OCI-LY7 (cell line): ENCODE measurements around the gene ASB18. TPM values are rescaled to one million over a fixed set of nuclear protein-coding genes. Genes with fewer than 3 reads are reported as not detected.

Source experiments
- BruUV-seq: library from RNA; stranded (reverse); fragments of 400-500 nt; replicated peaks from 2 replicates; lab custom pipeline; 2021; lab: Mats Ljungman, UMichigan
- CTCF ChIA-PET: fragments of 300-600 bp; sonication (Branson Sonifier 250); formaldehyde crosslinking; loops from one replicate; lab custom pipeline; 2022; ENCODE audit warnings: antibody characterized with exemption; ENCODE audit not compliant: unreplicated experiment; lab: Charles Lee
- POLR2A ChIA-PET: fragments of 300-600 bp; sonication (Branson Sonifier 250); formaldehyde crosslinking; loops from one replicate; lab custom pipeline; 2022; ENCODE audit warnings: antibody characterized with exemption; lab: Charles Lee
- DNase-seq: peaks from one replicate; pipeline ENCODE4 v3.0.0-alpha.2; 2015; ENCODE audit warnings: low spot score
- H2AFZ ChIP-seq: fragments of 200-600 bp; sonication (generic), shearing (Covaris generic); 2 replicates; pipeline ENCODE4 v1.6.1; 2014; ENCODE audit warnings: mild to moderate bottlenecking, antibody characterized with exemption, low read length, moderate library complexity
- H3K27ac ChIP-seq: fragments of 200-600 bp; sonication (generic); 2 replicates; pipeline ENCODE4 v1.5.1; 2014; ENCODE audit warnings: mixed run types, low read depth, mild to moderate bottlenecking, moderate library complexity, low read length, inconsistent platforms; ENCODE audit not compliant: poor library complexity, severe bottlenecking
- H3K36me3 ChIP-seq: fragments of 200-600 bp; sonication (generic); 2 replicates; pipeline ENCODE4 v1.6.1; 2014; ENCODE audit warnings: mild to moderate bottlenecking, antibody characterized with exemption, low read length, moderate library complexity, mixed read lengths; ENCODE audit not compliant: insufficient read depth
- H3K4me1 ChIP-seq: fragments of 200-600 bp; sonication (generic); 2 replicates; pipeline ENCODE4 v1.5.1; 2014; ENCODE audit warnings: mild to moderate bottlenecking, low read length; ENCODE audit not compliant: insufficient read depth, poor library complexity, severe bottlenecking
- H3K4me2 ChIP-seq: fragments of 200-600 bp; sonication (generic); 2 replicates; pipeline ENCODE4 v1.6.1; 2014; ENCODE audit warnings: mild to moderate bottlenecking, low read length
- H3K4me3 ChIP-seq: fragments of 200-600 bp; sonication (generic); 2 replicates; pipeline ENCODE4 v1.5.1; 2014; ENCODE audit warnings: mild to moderate bottlenecking, low read depth, low read length; ENCODE audit not compliant: poor library complexity, severe bottlenecking
- H3K79me2 ChIP-seq: fragments of 200-600 bp; sonication (generic); 2 replicates; pipeline ENCODE4 v1.6.1; 2016; ENCODE audit warnings: low read depth, mild to moderate bottlenecking, low read length, moderate library complexity, mixed read lengths; ENCODE audit not compliant: insufficient read depth
- H3K9me2 ChIP-seq: fragments of 200-600 bp; sonication (generic); 2 replicates; pipeline ENCODE4 v1.6.1; 2016; ENCODE audit warnings: mild to moderate bottlenecking, low read length, mixed read lengths; ENCODE audit not compliant: insufficient read depth
- H3K9me3 ChIP-seq: fragments of 200-600 bp; sonication (generic); 2 replicates; pipeline ENCODE4 v1.6.1; 2014; ENCODE audit warnings: mild to moderate bottlenecking, mixed run types, low read length, mixed read lengths
- H4K20me1 ChIP-seq: fragments of 200-600 bp; sonication (generic); 2 replicates; pipeline ENCODE4 v1.6.1; 2014; ENCODE audit warnings: mild to moderate bottlenecking, antibody characterized with exemption, low read length, moderate library complexity, mixed read lengths; ENCODE audit not compliant: insufficient read depth
- EZH2phosphoT487 ChIP-seq: fragments of 200-600 bp; sonication (generic); IDR thresholded peaks from 2 replicates; pipeline ENCODE4 v1.6.1; 2018; ENCODE audit warnings: low read depth, borderline replicate concordance, mild to moderate bottlenecking, mixed run types, antibody characterized with exemption, low read length, moderate library complexity, mixed read lengths
- intact Hi-C: fragments of 100-400 bp; cut with micrococcal nuclease; formaldehyde crosslinking; loops from one replicate; pipeline ENCODE4 v1.10.0; 2022; ENCODE audit not compliant: unreplicated experiment
- small RNA-seq: library from RNA; depleted of rRNA; stranded (forward); fragments of <200 nt; gene quantifications from one replicate; pipeline ENCODE3, GENCODE V24; 2014
- total RNA-seq, 2 experiments: library from RNA; depleted of rRNA in 1 of 2; stranded (reverse); fragments of >200 nt in 1 of 2; shearing (Covaris generic) in 1 of 2; gene quantifications; 2 replicates each; pipeline ENCODE4 v1.2.3, GENCODE V29; 2014 to 2022
- TF ChIP-seq, protein P1 (sequence below): fragments of 200-600 bp; sonication (generic); conservative IDR thresholded peaks from 2 replicates; pipeline ENCODE4 v1.5.1; 2014; ENCODE audit warnings: mild to moderate bottlenecking, antibody characterized with exemption, low read length, moderate library complexity, mixed read lengths

ASB18 gene
- total RNA-seq, 2 experiments from 2014 or later: not detected

DNA sequence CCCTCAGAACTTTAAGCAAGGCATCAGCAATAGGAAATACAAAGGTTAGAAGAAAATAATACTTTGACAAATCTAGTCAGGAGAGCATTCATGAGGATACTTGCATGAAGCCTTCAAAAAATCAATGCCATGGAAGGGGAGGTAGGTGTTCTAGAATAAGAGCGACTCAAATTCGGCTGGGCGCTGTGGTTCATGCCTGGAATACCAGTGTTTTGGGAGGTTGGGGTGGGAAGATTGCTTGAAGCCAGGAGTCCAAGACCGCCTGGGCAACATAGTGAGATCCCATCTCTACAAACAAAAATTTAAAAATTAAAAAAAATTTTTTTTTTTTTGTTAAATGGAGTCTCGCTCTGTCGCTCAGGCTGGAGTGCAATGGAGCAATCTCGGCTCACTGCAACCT lies 117.8 kb downstream of the ASB18 start:
- ChIA-PET POLR2A (interaction anchor here (0.7 kb wide), 1 partner anchor 363 kb away, joined by 3 read pairs; no protein-coding TSS in a partner anchor), CTCF (no interaction called here)
- H3K9me3 ChIP-seq: no peaks in the 10 kb centered on the region
- H3K36me3 ChIP-seq: no peaks in the 10 kb centered on the region
- TF ChIP-seq, protein P1, sequence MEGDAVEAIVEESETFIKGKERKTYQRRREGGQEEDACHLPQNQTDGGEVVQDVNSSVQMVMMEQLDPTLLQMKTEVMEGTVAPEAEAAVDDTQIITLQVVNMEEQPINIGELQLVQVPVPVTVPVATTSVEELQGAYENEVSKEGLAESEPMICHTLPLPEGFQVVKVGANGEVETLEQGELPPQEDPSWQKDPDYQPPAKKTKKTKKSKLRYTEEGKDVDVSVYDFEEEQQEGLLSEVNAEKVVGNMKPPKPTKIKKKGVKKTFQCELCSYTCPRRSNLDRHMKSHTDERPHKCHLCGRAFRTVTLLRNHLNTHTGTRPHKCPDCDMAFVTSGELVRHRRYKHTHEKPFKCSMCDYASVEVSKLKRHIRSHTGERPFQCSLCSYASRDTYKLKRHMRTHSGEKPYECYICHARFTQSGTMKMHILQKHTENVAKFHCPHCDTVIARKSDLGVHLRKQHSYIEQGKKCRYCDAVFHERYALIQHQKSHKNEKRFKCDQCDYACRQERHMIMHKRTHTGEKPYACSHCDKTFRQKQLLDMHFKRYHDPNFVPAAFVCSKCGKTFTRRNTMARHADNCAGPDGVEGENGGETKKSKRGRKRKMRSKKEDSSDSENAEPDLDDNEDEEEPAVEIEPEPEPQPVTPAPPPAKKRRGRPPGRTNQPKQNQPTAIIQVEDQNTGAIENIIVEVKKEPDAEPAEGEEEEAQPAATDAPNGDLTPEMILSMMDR: no peak
- TF ChIP-seq EZH2phosphoT487: no peak
- no peaks in the 10 kb centered on the region for H4K20me1 ChIP-seq
- no peak for DNase-seq
- no TSS peak for BruUV-seq
- no peak overlapping the region for H3K27ac ChIP-seq
- H3K79me2 ChIP-seq: no peaks in the 10 kb centered on the region
- no peaks in the 10 kb centered on the region for H3K9me2 ChIP-seq
- no peak overlapping the region for H3K4me2 ChIP-seq
- H2AFZ ChIP-seq: no peak overlapping the region
- intact Hi-C loops: no loop called here
- H3K4me3 ChIP-seq: no peak overlapping the region
- H3K4me1 ChIP-seq: no peaks in the 10 kb centered on the region

DNA sequence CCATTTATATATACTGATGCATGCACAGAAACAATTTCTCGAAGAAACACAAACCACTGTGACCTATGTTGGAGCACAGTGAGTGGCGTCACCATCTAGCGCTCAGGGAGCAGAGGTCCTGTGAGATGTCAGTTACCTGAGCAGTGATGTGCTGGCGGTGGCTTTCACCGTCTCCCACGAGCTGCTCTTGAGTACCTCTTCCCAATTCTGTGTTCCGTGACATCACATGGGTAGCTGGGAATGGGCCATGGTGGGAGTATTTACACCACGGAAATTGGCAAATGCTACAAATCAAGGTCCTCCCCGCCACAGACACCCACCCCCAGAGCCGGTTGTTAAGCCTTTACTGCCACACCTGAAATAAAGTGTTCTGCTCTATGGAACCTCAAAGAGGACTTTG lies 120.4 kb downstream of the ASB18 start:
- Histone ChIP-seq H3K36me3 (no peaks in the 10 kb centered on the region), H3K4me1 (no peaks in the 10 kb centered on the region), H3K79me2 (no peaks in the 10 kb centered on the region), H3K9me2 (no peaks in the 10 kb centered on the region), H3K27ac (no peak overlapping the region), H3K4me2 (no peak overlapping the region), H4K20me1 (no peaks in the 10 kb centered on the region), H3K4me3 (no peak overlapping the region), H2AFZ (no peak overlapping the region), H3K9me3 (no peaks in the 10 kb centered on the region)
- ChIA-PET CTCF (no interaction called here), POLR2A (no interaction called here)
- no peak for DNase-seq
- intact Hi-C loops: no loop called here
- BruUV-seq: no TSS peak
- TF ChIP-seq EZH2phosphoT487: no peak
- TF ChIP-seq, protein P1: no peak

Small RNA genes within 50 kb of the gene (small RNA-seq; reads per million reads assigned to genes)
- gene RF00019 (not detected), gene RNU1-31P (not detected)

Other genes with a start within 250 kb of the ASB18 start
- gene GBX2, start 96.0 kb downstream of the ASB18 start, total RNA-seq (2014; rRNA removed; shearing (Covaris generic)): not detected in 2 replicates
- gene GBX2, start 96.0 kb downstream of the ASB18 start, total RNA-seq (2022): not detected in 2 replicates